Activated CD4-positive, alpha-beta memory T cell treated with anti-CD3 and anti-CD28 coated beads for 36 hours (primary cell): ENCODE data around the gene CACNA2D4. TPM values are rescaled to one million over a fixed set of nuclear protein-coding genes. Genes with fewer than 3 reads are reported as not detected.

Experiments
- CTCF ChIA-PET: fragments of 350-600 bp; sonication (Branson Sonifier 250); formaldehyde crosslinking; loops from one replicate; lab custom pipeline; 2021; ENCODE audit warnings: antibody characterized with exemption, inconsistent platforms; lab: Charles Lee
- POLR2A ChIA-PET: fragments of 350-600 bp; sonication (Branson Sonifier 250); formaldehyde crosslinking; loops from one replicate; lab custom pipeline; 2021; ENCODE audit warnings: antibody characterized with exemption; lab: Charles Lee
- DNase-seq: peaks from one replicate; pipeline ENCODE4 v3.0.0-alpha.2; 2020
- H3K27ac Mint-ChIP-seq: one replicate; pipeline ENCODE4 v1.8.0; 2021; ENCODE audit warnings: mixed read lengths
- H3K27me3 Mint-ChIP-seq: one replicate; pipeline ENCODE4 v1.8.0; 2021; ENCODE audit warnings: mixed read lengths
- H3K36me3 Mint-ChIP-seq: one replicate; pipeline ENCODE4 v1.8.0; 2021; ENCODE audit warnings: mixed read lengths
- H3K4me1 Mint-ChIP-seq: one replicate; pipeline ENCODE4 v1.8.0; 2021; ENCODE audit warnings: low read depth, mixed read lengths
- H3K4me3 Mint-ChIP-seq: one replicate; pipeline ENCODE4 v1.8.0; 2021; ENCODE audit warnings: mild to moderate bottlenecking, mixed read lengths
- H3K9me3 Mint-ChIP-seq: one replicate; pipeline ENCODE4 v1.8.0; 2021; ENCODE audit warnings: mixed read lengths
- intact Hi-C: fragments of 100-400 bp; cut with micrococcal nuclease; formaldehyde crosslinking; loops from one replicate; pipeline ENCODE4 v1.15.1; 2023
- total RNA-seq, 2 experiments: library from RNA; stranded (reverse); gene quantifications; one replicate each; pipeline ENCODE4 v1.2.3, GENCODE V29; 2021

The CACNA2D4 gene
- total RNA-seq, 2 experiments from 2014 or later, result 11.7 to 13.3 TPM

DNA sequence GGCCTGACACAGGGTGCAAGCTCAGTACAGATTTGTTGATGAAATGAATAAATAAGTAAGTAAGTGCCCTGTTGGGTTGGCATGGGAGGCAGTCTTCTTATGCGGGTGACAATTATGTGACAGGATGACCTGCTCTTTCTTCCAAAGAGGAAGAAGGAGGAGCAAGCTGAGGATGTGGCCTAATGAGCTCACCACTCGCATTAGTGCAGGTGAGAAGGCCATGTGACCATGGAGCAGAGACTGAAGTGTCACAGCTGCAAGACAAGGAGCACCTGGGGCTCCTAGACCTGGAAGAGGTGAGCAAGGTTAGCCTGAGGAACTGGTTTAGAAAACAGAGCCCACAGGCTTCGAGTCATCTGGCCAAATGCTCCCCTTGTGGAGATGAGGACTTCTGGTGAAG, 63.2 kb downstream of the CACNA2D4 start:
- DNase-seq, result peak; percentile 7
- Mint-ChIP-seq H3K27me3 (no peaks in the 10 kb centered on the region), H3K36me3 (no peaks in the 10 kb centered on the region), H3K4me3 (no peak overlapping the region), H3K4me1 (peaks cover 1% of the 10 kb centered on the region), H3K27ac (no peak overlapping the region), H3K9me3 (no peaks in the 10 kb centered on the region)
- ChIA-PET POLR2A (no interaction called here), CTCF (interaction anchor here (1.4 kb wide), 1 partner anchor 64 kb away, joined by 4 read pairs; no protein-coding TSS in a partner anchor)
- intact Hi-C loops, result no loop called here

DNA sequence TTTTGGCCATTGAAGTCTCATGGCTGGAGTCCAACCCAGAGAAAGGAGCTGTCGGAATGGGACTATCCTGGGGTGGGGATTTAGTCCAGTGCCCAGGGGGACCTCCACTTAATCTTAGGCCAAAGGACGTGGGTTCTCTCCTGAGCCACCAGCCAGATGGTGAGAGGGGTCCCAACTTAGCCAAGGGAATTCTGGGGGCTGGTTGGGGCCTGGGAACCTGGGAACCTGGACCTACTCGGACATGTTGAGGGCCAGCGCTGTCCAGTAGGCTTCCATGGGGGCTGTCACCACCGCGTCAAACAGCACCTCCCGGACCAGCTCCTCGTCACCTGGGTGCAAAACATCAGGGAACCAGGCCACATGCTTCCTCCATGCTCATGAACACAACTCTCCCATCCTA, 64.7 kb downstream of the CACNA2D4 start:
- H3K9me3 Mint-ChIP-seq, result no peaks in the 10 kb centered on the region
- POLR2A ChIA-PET, result no interaction called here
- CTCF ChIA-PET, result no interaction called here
- DNase-seq, result peak; percentile 2
- H3K27ac Mint-ChIP-seq, result no peak overlapping the region
- H3K36me3 Mint-ChIP-seq, result no peaks in the 10 kb centered on the region
- no peak overlapping the region for H3K4me3 Mint-ChIP-seq
- intact Hi-C loops, result no loop called here
- peaks cover 1% of the 10 kb centered on the region for H3K4me1 Mint-ChIP-seq
- H3K27me3 Mint-ChIP-seq, result no peaks in the 10 kb centered on the region

DNA sequence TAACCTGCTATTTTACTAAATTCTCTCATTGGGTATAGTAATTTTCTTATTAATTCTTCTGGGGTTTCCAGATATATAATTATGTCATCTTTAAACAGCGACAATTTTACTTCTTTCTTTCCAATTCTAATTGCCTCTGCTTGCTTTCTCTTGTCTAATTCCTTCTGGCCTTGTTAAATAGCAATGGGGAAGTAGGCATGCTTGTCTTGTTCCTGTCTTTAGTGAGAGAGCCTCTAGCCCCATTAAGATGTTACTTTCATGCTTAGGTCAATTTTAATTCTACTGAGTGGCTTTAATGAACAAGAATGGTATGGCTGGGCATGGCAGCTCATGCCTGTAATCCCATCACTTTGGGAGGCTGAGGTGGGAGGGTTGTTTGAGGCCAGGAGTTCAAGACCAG, 66.4 kb downstream of the CACNA2D4 start:
- CTCF ChIA-PET, result no interaction called here
- H3K4me3 Mint-ChIP-seq, result no peak overlapping the region
- intact Hi-C loops, result no loop called here

DNA sequence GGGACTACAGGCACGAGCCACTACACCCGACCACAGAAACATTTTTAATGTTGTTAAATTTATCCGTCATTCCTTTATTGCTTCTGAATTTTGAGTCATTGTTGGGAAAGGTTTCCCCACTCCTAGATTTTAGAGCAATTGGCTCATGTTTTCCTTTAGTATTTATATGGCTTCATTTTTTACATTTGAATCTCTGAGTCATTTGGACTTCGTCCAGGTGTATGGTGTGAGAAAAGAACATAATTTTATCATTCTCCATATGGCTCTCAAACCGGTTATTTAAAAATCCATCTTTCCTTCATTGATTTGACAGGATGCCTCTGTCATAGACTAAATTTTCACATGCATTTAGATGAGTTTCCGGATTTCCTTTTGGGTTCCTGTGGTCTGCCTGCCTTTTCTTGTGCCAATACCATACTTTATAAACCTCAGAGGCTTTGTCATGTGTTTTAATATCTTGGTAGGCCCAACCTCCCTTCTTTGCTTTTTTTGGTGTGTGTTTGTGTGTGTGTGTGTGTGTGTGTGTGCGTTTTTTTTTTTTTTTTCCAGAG, 67.2 kb downstream of the CACNA2D4 start:
- Mint-ChIP-seq H3K27me3 (no peaks in the 10 kb centered on the region), H3K4me3 (no peak overlapping the region), H3K4me1 (peaks cover 1% of the 10 kb centered on the region), H3K9me3 (no peaks in the 10 kb centered on the region), H3K36me3 (no peaks in the 10 kb centered on the region), H3K27ac (no peak overlapping the region)
- ChIA-PET CTCF (no interaction called here), POLR2A (no interaction called here)
- intact Hi-C loops, result no loop called here
- no peak for DNase-seq

More for the DNA sequence above, 66.4 kb downstream of the CACNA2D4 start:
- H3K27me3 Mint-ChIP-seq, result no peaks in the 10 kb centered on the region
- H3K4me1 Mint-ChIP-seq, result peaks cover 1% of the 10 kb centered on the region
- H3K9me3 Mint-ChIP-seq, result no peaks in the 10 kb centered on the region
- H3K27ac Mint-ChIP-seq, result no peak overlapping the region
- no peak for DNase-seq
- no peaks in the 10 kb centered on the region for H3K36me3 Mint-ChIP-seq
- POLR2A ChIA-PET, result no interaction called here

DNA sequence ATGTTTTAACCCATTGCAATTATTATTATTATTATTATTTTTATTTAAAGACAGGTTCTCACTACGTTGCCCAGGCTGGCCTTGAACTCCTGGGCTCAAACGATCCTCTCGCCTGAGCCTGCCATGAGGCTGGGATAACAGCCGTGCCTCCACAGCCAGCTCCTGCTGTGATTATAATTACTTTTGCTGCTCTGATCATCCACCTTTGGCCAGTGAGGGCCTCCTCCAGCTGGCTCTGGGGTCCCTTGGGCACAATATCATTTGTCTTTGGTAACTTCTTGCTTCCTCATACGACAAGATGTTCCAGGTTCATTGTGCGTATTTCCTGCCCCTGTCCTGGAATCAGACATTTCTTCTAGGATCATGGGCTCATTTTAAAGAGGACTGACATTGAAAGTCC, 69.7 kb downstream of the CACNA2D4 start:
- intact Hi-C loops, result no loop called here
- Mint-ChIP-seq H3K36me3 (no peaks in the 10 kb centered on the region), H3K4me1 (no peaks in the 10 kb centered on the region), H3K27me3 (peaks cover 6% of the 10 kb centered on the region), H3K9me3 (no peaks in the 10 kb centered on the region), H3K27ac (no peak overlapping the region), H3K4me3 (no peak overlapping the region)
- ChIA-PET POLR2A (no interaction called here), CTCF (no interaction called here)
- no peak for DNase-seq

DNA sequence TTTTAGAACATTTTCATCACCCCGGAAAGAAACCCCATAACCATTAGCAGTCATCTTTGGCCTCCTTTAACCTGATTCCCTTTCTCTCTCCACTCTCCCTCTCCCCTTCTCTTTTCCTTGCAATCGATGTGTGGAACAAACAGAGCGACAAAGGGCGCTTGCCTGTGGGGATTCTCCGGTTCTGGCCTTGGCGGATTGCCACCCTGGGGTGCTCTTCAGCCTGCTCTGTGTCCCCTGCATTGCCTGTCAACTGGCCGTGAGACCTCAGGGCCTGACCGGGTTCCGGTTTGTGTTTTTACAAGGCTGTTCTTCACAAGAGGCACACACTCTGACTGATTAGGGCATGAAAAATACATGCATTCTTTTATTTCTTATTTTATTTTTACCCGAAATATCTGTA, 70.3 kb downstream of the CACNA2D4 start:
- H3K4me3 Mint-ChIP-seq, result no peak overlapping the region
- POLR2A ChIA-PET, result no interaction called here
- no peaks in the 10 kb centered on the region for H3K36me3 Mint-ChIP-seq
- H3K27me3 Mint-ChIP-seq, result peaks cover 6% of the 10 kb centered on the region
- no peaks in the 10 kb centered on the region for H3K9me3 Mint-ChIP-seq
- H3K27ac Mint-ChIP-seq, result no peak overlapping the region
- intact Hi-C loops, result no loop called here
- CTCF ChIA-PET, result no interaction called here
- H3K4me1 Mint-ChIP-seq, result no peaks in the 10 kb centered on the region
- DNase-seq, result no peak

DNA sequence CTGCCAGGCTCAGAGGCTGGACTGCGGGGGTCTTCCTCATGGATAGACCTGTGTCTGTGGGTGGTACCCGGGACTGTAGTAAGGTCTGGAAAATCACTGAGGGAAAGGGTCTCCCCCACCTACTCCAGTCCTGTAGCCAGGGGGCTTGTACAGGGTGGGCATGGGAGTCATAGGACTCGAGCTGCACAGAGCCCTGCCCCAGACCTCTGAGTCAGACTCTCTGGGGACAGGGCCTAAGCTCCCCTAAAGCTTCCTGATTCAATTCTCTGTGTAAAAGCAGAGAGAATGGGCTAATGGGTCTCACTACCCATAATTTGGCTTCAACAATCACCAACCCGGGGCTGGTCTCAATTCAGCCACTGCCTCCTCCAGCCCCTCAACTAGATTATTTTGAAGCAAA, 71.0 kb downstream of the CACNA2D4 start:
- Mint-ChIP-seq H3K36me3 (no peaks in the 10 kb centered on the region), H3K4me3 (no peak overlapping the region)

DNA sequence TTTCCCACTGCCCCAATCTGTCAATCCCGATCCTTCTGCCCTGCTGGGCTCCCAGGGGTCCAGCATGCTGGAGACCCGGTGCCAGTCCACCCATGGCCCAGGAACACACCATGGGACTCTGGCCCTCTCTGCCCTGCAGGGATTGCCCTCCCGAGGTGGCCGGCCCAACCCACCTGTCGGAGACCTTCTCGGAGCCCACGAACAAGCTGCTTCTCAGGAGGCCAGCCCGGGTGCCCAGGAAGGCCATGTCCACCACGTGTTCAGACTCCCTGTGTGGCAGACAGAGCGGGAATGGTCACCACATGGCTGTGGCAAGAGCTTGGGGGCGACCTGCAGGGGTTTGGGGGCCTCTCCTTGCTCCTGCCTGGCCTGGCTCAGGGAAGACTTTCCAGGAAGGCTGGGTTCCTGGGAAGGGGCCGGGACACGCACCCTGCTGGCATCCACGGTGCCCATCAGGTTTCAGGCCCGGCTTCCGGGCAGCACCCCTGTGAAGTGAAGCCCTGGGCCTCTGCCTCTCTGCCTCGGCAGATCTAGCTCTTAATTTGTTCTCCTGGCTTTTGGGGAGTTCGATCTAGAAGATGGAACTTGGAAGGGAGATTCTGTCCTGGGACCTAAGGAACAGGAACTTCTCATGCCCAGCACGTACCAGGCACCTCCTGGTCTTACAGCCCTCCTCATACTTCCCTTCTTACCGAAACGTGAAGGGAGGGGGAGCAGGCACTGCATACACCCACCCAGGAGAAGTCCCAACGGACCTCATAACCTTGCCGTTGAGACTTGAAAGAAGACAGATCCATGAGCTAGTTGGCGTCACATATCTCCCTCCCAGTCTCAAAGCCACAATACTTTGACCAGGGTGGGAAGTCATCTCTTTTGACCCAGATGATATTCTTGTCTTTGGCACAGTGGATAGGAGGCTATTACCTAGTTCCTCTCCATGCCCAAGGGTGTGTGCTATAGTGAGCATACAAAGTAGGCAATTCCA, 71.7 kb downstream of the CACNA2D4 start:
- Mint-ChIP-seq H3K4me1 (no peaks in the 10 kb centered on the region), H3K36me3 (no peaks in the 10 kb centered on the region), H3K9me3 (no peaks in the 10 kb centered on the region), H3K27me3 (peaks cover 6% of the 10 kb centered on the region), H3K27ac (no peak overlapping the region), H3K4me3 (no peak overlapping the region)
- intact Hi-C loops, result no loop called here
- ChIA-PET CTCF (no interaction called here), POLR2A (no interaction called here)
- DNase-seq, result no peak

More for the DNA sequence above, 71.0 kb downstream of the CACNA2D4 start:
- H3K27ac Mint-ChIP-seq, result no peak overlapping the region
- no peak for DNase-seq
- peaks cover 6% of the 10 kb centered on the region for H3K27me3 Mint-ChIP-seq
- no peaks in the 10 kb centered on the region for H3K9me3 Mint-ChIP-seq
- CTCF ChIA-PET, result no interaction called here
- H3K4me1 Mint-ChIP-seq, result no peaks in the 10 kb centered on the region
- POLR2A ChIA-PET, result no interaction called here
- intact Hi-C loops, result no loop called here

DNA sequence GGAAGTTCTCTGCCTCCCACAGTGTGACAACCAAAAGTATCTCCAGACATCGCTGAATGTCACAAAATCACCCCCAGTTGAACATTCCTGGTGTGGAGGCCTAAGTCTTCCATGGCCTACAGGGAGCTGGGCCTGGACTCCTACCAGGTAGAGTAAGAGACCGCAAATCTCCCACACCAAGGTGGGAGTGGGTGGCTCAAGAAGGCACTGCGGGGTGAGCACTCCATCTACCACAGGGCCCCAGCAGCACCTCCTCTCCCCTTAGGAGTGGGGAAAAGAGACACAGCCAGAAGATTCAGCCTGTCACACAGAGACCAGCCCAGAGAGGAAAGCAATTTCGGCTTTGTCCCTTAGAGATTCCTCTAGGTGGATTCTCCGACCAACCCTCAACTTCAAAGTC, 72.6 kb downstream of the CACNA2D4 start:
- no peak overlapping the region for H3K4me3 Mint-ChIP-seq
- ChIA-PET POLR2A (no interaction called here), CTCF (no interaction called here)
- no peaks in the 10 kb centered on the region for H3K36me3 Mint-ChIP-seq
- H3K27ac Mint-ChIP-seq, result no peak overlapping the region
- intact Hi-C loops, result no loop called here
- peaks cover 6% of the 10 kb centered on the region for H3K27me3 Mint-ChIP-seq
- H3K9me3 Mint-ChIP-seq, result no peaks in the 10 kb centered on the region
- DNase-seq, result no peak
- no peaks in the 10 kb centered on the region for H3K4me1 Mint-ChIP-seq

DNA sequence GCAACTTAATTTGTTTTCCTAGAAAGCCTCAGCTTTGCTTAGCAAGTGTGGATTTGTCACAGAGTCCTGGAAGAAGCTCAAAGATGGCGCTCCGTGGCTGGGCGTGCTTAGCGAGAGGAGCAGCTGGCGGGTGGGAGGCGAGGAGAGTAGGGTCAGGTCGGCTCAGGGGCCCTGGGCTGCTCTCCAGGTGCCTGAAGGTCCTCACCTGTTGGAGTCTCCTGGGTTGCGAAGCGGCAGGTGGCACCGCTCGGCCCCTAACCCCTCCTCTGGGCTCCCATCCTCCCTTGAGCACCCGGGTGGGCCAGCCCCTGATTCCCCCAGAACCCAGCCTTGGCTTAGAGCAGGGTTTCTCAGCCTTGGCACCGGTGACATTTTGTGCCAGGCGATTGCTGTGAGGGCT, 73.0 kb downstream of the CACNA2D4 start:
- peaks cover 6% of the 10 kb centered on the region for H3K27me3 Mint-ChIP-seq
- ChIA-PET POLR2A (no interaction called here), CTCF (no interaction called here)
- no peaks in the 10 kb centered on the region for H3K36me3 Mint-ChIP-seq
- intact Hi-C loops, result no loop called here
- no peaks in the 10 kb centered on the region for H3K9me3 Mint-ChIP-seq
- no peaks in the 10 kb centered on the region for H3K4me1 Mint-ChIP-seq
- H3K4me3 Mint-ChIP-seq, result no peak overlapping the region
- DNase-seq, result no peak
- H3K27ac Mint-ChIP-seq, result no peak overlapping the region

DNA sequence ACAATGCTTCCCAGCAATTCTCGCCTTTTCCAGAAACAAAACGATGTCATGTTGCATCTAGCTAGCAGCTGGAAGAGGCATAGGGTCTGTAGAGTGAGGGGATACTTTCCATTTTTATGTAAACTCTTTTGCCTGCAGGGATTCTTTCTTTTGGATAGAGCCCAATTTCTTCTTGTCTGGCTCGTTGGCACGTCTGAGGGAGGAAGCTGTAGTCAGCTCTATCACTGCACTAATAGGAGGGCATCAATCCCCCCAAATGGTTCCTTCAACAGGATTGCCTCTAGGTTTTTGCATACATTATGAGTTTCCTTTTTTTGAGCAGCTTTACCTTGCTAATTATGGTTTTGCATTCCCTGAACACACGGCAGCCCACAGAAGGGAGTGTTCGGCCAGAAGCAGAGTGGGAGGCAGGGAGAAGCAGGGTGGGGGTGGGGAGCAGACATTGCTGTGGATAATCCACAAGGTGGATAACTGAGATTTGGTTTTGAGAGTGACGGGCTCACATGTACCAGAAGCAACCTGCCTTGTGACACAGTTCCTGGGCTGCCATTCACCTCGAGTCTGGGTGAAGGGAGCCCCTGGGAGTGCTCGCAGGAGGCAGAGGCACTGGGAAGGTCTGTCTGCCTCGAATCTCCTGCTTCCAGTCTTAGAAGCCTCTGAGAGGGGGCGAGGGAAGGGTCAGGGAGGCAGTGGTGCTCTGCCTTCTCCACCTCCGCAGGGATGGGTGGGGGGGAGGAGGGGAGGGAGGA, 73.6 kb downstream of the CACNA2D4 start:
- no peaks in the 10 kb centered on the region for H3K36me3 Mint-ChIP-seq
- no peak overlapping the region for H3K4me3 Mint-ChIP-seq
- DNase-seq, result no peak
- H3K9me3 Mint-ChIP-seq, result no peaks in the 10 kb centered on the region
- intact Hi-C loops, result no loop called here
- no peak overlapping the region for H3K27ac Mint-ChIP-seq
- no peaks in the 10 kb centered on the region for H3K4me1 Mint-ChIP-seq
- peaks cover 6% of the 10 kb centered on the region for H3K27me3 Mint-ChIP-seq
- ChIA-PET CTCF (no interaction called here), POLR2A (no interaction called here)

DNA sequence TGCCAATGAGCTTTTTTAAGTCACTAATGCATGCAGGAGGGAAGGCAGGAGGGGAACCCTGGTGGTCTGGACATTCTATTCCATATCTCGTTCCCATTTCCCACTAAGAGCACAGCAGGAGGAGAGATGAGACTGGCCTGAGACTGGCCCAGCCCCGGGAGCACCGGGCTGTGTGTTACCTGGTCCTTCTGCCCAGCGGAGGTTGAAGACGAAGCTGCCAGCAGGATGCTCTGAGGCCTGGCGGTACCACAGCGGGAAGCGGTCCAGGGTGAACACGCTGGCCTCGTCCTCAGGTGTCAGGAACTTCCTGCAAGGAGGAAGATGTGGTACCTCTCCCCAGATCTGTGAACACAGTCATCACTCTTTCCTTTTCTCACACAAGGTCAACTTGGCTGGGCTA, 74.2 kb downstream of the CACNA2D4 start:
- intact Hi-C loops, result no loop called here
- no peak for DNase-seq
- H3K36me3 Mint-ChIP-seq, result no peaks in the 10 kb centered on the region
- POLR2A ChIA-PET, result no interaction called here
- no peak overlapping the region for H3K4me3 Mint-ChIP-seq
- no peaks in the 10 kb centered on the region for H3K9me3 Mint-ChIP-seq
- H3K4me1 Mint-ChIP-seq, result no peaks in the 10 kb centered on the region
- H3K27me3 Mint-ChIP-seq, result peaks cover 6% of the 10 kb centered on the region
- no peak overlapping the region for H3K27ac Mint-ChIP-seq
- CTCF ChIA-PET, result no interaction called here
